ENCODE results near the gene CDK6. TPM values are rescaled to one million over a fixed set of nuclear protein-coding genes. Genes with fewer than 3 reads are reported as not detected.

CDK6 gene
- total RNA-seq, 2 experiments from 2014 or later = 130 to 138 TPM

- ChIA-PET POLR2A (interaction anchor here (0.7 kb wide), 1 partner anchor 90 kb away, joined by 3 read pairs; no protein-coding TSS in a partner anchor), CTCF (interaction anchor here (1.3 to 1.7 kb wide), 3 partner anchors 9 to 33 kb away, joined by 3 to 4 read pairs (median 3); no protein-coding TSS in a partner anchor)
- ATAC-seq (no peak), DNase-seq (no peak)
- intact Hi-C loops (cut with micrococcal nuclease) = no loop called here
- Mint-ChIP-seq H3K36me3 (ENCODE audit: low read depth) (peaks cover 33% of the 10 kb centered on the region), H3K27me3 (no peaks in the 10 kb centered on the region), H3K4me3 (no peak overlapping the region), H3K4me1 (ENCODE audit: low read depth) (peaks cover 56% of the 10 kb centered on the region), H3K27ac (no peak overlapping the region), H3K9me3 (peaks cover 2% of the 10 kb centered on the region)
- TF ChIP-seq CTCF (IDR thresholded peaks at IDR 0.05) = no peak
Observed at GRCh38 chr7:92782855-92783254, 53.5 kb downstream of the CDK6 start.

GRCh38 chr7:92782236-92782635 lies 54.1 kb downstream of the CDK6 start:
- Mint-ChIP-seq H3K4me3 (no peak overlapping the region), H3K9me3 (peaks cover 2% of the 10 kb centered on the region), H3K27me3 (no peaks in the 10 kb centered on the region), H3K27ac (no peak overlapping the region), H3K36me3 (ENCODE audit: low read depth) (peaks cover 39% of the 10 kb centered on the region), H3K4me1 (ENCODE audit: low read depth) (peaks cover 59% of the 10 kb centered on the region)
- POLR2A ChIA-PET = no interaction called here
- CTCF ChIA-PET = interaction anchor here (1.1 to 1.8 kb wide), 3 partner anchors 11 to 50 kb away, joined by 3 to 4 read pairs (median 4); no protein-coding TSS in a partner anchor
- ATAC-seq (no peak), DNase-seq (no peak)
- TF ChIP-seq CTCF (IDR thresholded peaks at IDR 0.05) = no peak
- intact Hi-C loops (cut with micrococcal nuclease) = no loop called here

GRCh38 chr7:92781117-92781720 lies 55.2 kb downstream of the CDK6 start:
- Mint-ChIP-seq H3K27ac (no peak overlapping the region), H3K27me3 (no peaks in the 10 kb centered on the region), H3K36me3 (ENCODE audit: low read depth) (peaks cover 49% of the 10 kb centered on the region), H3K4me3 (no peak overlapping the region), H3K4me1 (ENCODE audit: low read depth) (peaks cover 64% of the 10 kb centered on the region), H3K9me3 (peaks cover 2% of the 10 kb centered on the region)
- ChIA-PET POLR2A (no interaction called here), CTCF (interaction anchor here (1.1 to 1.8 kb wide), 2 partner anchors 12 to 51 kb away, joined by 4 read pairs; no protein-coding TSS in a partner anchor)
- no peak for TF ChIP-seq CTCF (IDR thresholded peaks at IDR 0.05)
- intact Hi-C loops (cut with micrococcal nuclease) = no loop called here
- ATAC-seq = no peak
- no peak for DNase-seq

GRCh38 chr7:92778972-92779371 lies 57.4 kb downstream of the CDK6 start:
- POLR2A ChIA-PET = no interaction called here

More at GRCh38 chr7:92778972-92779371, 57.4 kb downstream of the CDK6 start:
- DNase-seq (no peak), ATAC-seq (no peak)
- Mint-ChIP-seq H3K27ac (no peak overlapping the region), H3K4me1 (ENCODE audit: low read depth) (peaks cover 56% of the 10 kb centered on the region), H3K4me3 (no peak overlapping the region), H3K27me3 (no peaks in the 10 kb centered on the region), H3K9me3 (peaks cover 2% of the 10 kb centered on the region), H3K36me3 (ENCODE audit: low read depth) (peaks cover 49% of the 10 kb centered on the region)
- intact Hi-C loops (cut with micrococcal nuclease) = no loop called here
- CTCF ChIA-PET = no interaction called here
- no peak for TF ChIP-seq CTCF (IDR thresholded peaks at IDR 0.05)

Data from activated CD8-positive, alpha-beta T cell treated with anti-CD3 and anti-CD28 coated beads for 36 hours (primary cell).